ENCODE results near the gene HMGB3. TPM values are rescaled to one million over a fixed set of nuclear protein-coding genes. Genes with fewer than 3 reads are reported as not detected.

Gene HMGB3
- total RNA-seq, 3 donors from 2014 or later (not counting 1 experiment from before 2014, with no cell fraction given) = 1.6 to 3.4 (median 3.0) TPM

- no peak overlapping the region for H3K27ac ChIP-seq (ENCODE audit: low read length)
- Mint-ChIP-seq H3K9me3 (no peaks in the 10 kb centered on the region), H3K4me1 (no peaks in the 10 kb centered on the region), H3K4me3 (no peak overlapping the region), H3K27ac (no peak overlapping the region), H3K27me3 (ENCODE audit: low read depth in 2 of 2) (no peaks in the 10 kb centered on the region), H3K36me3 (no peaks in the 10 kb centered on the region)
- H3K36me3 ChIP-seq (ENCODE audit: control insufficient read depth, insufficient read depth, low read length) = no peaks in the 10 kb centered on the region
- intact Hi-C loops (cut with micrococcal nuclease) = no loop called here
- 91% methylated on average over 8 of the region's 9 CpGs for WGBS (ENCODE audit: insufficient coverage)
- no peaks in the 10 kb centered on the region for H3K27me3 ChIP-seq (ENCODE audit: control insufficient read depth, insufficient read depth, low read length)
- H3K4me1 ChIP-seq (ENCODE audit: control insufficient read depth, insufficient read depth, low read length) = no peaks in the 10 kb centered on the region
- no peaks in the 10 kb centered on the region for H3K9me3 ChIP-seq (ENCODE audit: control insufficient read depth, insufficient read depth, low read length)
- TF ChIP-seq CTCF (IDR thresholded peaks at IDR 0.05) = no peak
- ATAC-seq (no peak), DNase-seq (no peak)
- no peak overlapping the region for H3K4me3 ChIP-seq (ENCODE audit: low read length)
Measured at GRCh38 chrX:150942942-150943594, 40.1 kb upstream of the HMGB3 start.

- Mint-ChIP-seq H3K27ac (no peak overlapping the region), H3K36me3 (no peaks in the 10 kb centered on the region), H3K27me3 (ENCODE audit: low read depth in 2 of 2) (no peaks in the 10 kb centered on the region), H3K9me3 (no peaks in the 10 kb centered on the region), H3K4me1 (no peaks in the 10 kb centered on the region), H3K4me3 (no peak overlapping the region)
- Histone ChIP-seq H3K9me3 (ENCODE audit: control insufficient read depth, insufficient read depth, low read length) (no peaks in the 10 kb centered on the region), H3K4me3 (ENCODE audit: low read length) (no peak overlapping the region), H3K36me3 (ENCODE audit: control insufficient read depth, insufficient read depth, low read length) (no peaks in the 10 kb centered on the region), H3K27ac (ENCODE audit: low read length) (no peak overlapping the region), H3K4me1 (ENCODE audit: control insufficient read depth, insufficient read depth, low read length) (no peaks in the 10 kb centered on the region), H3K27me3 (ENCODE audit: control insufficient read depth, insufficient read depth, low read length) (no peaks in the 10 kb centered on the region)
- no peak for DNase-seq
- no peak for ATAC-seq
- no peak for TF ChIP-seq CTCF (IDR thresholded peaks at IDR 0.05)
- intact Hi-C loops (cut with micrococcal nuclease) = no loop called here
- 73% methylated on average over 2 of the region's 3 CpGs for WGBS (ENCODE audit: insufficient coverage)
Measured at GRCh38 chrX:150944233-150944632, 38.9 kb upstream of the HMGB3 start.

GRCh38 chrX:150954951-150955350 lies 28.2 kb upstream of the HMGB3 start:
- no peak overlapping the region for H3K4me3 ChIP-seq (ENCODE audit: low read length)
- Mint-ChIP-seq H3K36me3 (no peaks in the 10 kb centered on the region), H3K4me3 (no peak overlapping the region), H3K4me1 (no peaks in the 10 kb centered on the region), H3K27ac (no peak overlapping the region), H3K9me3 (no peaks in the 10 kb centered on the region), H3K27me3 (ENCODE audit: low read depth in 2 of 2) (peaks cover 0 to 2% of the 10 kb centered on the region in 2 donors)
- 94% methylated on average over 2 of the region's 3 CpGs for WGBS (ENCODE audit: insufficient coverage)
- TF ChIP-seq CTCF (IDR thresholded peaks at IDR 0.05) = no peak
- no peaks in the 10 kb centered on the region for H3K36me3 ChIP-seq (ENCODE audit: control insufficient read depth, insufficient read depth, low read length)
- H3K9me3 ChIP-seq (ENCODE audit: control insufficient read depth, insufficient read depth, low read length) = no peaks in the 10 kb centered on the region
- no peak overlapping the region for H3K27ac ChIP-seq (ENCODE audit: low read length)
- H3K4me1 ChIP-seq (ENCODE audit: control insufficient read depth, insufficient read depth, low read length) = no peaks in the 10 kb centered on the region
- DNase-seq (no peak), ATAC-seq (no peak)
- no peaks in the 10 kb centered on the region for H3K27me3 ChIP-seq (ENCODE audit: control insufficient read depth, insufficient read depth, low read length)
- intact Hi-C loops (cut with micrococcal nuclease) = no loop called here

DNA sequence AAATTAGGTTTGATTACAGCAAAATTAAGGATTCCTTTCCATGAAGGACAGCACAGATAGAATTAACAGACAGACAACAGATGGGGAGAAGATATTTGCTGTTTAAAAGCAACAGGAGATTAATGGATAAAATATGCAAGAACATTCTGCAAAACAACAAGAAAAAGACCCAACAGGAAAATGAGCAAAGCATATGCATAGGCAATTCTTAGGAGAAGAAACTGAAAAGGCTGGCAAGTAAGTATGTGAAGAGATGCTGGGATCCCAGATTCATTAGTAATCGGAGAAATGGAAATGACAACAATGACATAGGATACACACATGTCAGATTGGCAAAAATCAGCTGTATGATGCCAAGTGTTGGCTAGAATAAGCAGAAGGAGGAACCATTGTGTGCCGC lies 27.5 kb upstream of the HMGB3 start:
- WGBS (ENCODE audit: insufficient coverage) = 100% methylated on average over 2 of the region's 2 CpGs
- Histone ChIP-seq H3K4me1 (ENCODE audit: control insufficient read depth, insufficient read depth, low read length) (no peaks in the 10 kb centered on the region), H3K27me3 (ENCODE audit: control insufficient read depth, insufficient read depth, low read length) (no peaks in the 10 kb centered on the region), H3K9me3 (ENCODE audit: control insufficient read depth, insufficient read depth, low read length) (no peaks in the 10 kb centered on the region), H3K27ac (ENCODE audit: low read length) (no peak overlapping the region), H3K36me3 (ENCODE audit: control insufficient read depth, insufficient read depth, low read length) (no peaks in the 10 kb centered on the region), H3K4me3 (ENCODE audit: low read length) (no peak overlapping the region)
- Mint-ChIP-seq H3K27me3 (ENCODE audit: low read depth in 2 of 2) (peaks cover 0 to 2% of the 10 kb centered on the region in 2 donors), H3K4me3 (no peak overlapping the region), H3K4me1 (no peaks in the 10 kb centered on the region), H3K27ac (no peak overlapping the region), H3K36me3 (no peaks in the 10 kb centered on the region), H3K9me3 (no peaks in the 10 kb centered on the region)
- TF ChIP-seq CTCF (IDR thresholded peaks at IDR 0.05) = no peak
- intact Hi-C loops (cut with micrococcal nuclease) = no loop called here
- DNase-seq = no peak
- no peak for ATAC-seq
